ENCODE results near the gene IL1R2. TPM values are rescaled to one million over a fixed set of nuclear protein-coding genes. Genes with fewer than 3 reads are reported as not detected.

IL1R2 gene
- total and polyA plus RNA-seq, 2 of the 8 experiments (the other 6 are each of a cell fraction or from before 2014, with no cell fraction given) = 0.06 TPM; not detected in 1

GRCh38 chr2:101983486-101983885, 8.3 kb upstream of the IL1R2 start:
- Histone ChIP-seq H3K9ac (replicated peaks in 1 of 4; ENCODE audit: extremely low read depth in 1 of 4, low read depth in 3 of 4, low read length in 3 of 4) (no peak overlapping the region), H4K91ac (replicated peaks; ENCODE audit: insufficient read length, low read length) (no peak overlapping the region)
- POLR2A ChIA-PET (ENCODE audit: partially characterized antibody) = no interaction called here

More at GRCh38 chr2:101983486-101983885, 8.3 kb upstream of the IL1R2 start:
- no peak overlapping the region for H3K4me3 ChIP-seq (ENCODE audit: extremely low read depth in 1 of 4, insufficient read depth in 2 of 4, low read depth in 3 of 4, low read length in 4 of 4)
- no peak for TF ChIP-seq PHF8 (conservative IDR thresholded peaks at IDR 0.05; ENCODE audit: low read depth, low read length)
- TF ChIP-seq SRF (IDR thresholded peaks at IDR 0.05; ENCODE audit: low read depth, low read length) = no peak
- TF ChIP-seq E2F6 (IDR thresholded peaks at IDR 0.05) = no peak
- no peak for TF ChIP-seq EGR1 (IDR thresholded peaks at IDR 0.05; ENCODE audit: borderline replicate concordance, low read depth, low read length)
- no peak for TF ChIP-seq HDAC2 (IDR thresholded peaks at IDR 0.05; ENCODE audit: borderline replicate concordance in 1 of 2, low read depth in 2 of 2, low read length in 2 of 2)
- no peak for TF ChIP-seq RBBP5 (IDR thresholded peaks at IDR 0.05; ENCODE audit: borderline replicate concordance, low read depth, low read length)
- no peak for TF ChIP-seq KDM5A (IDR thresholded peaks at IDR 0.05; ENCODE audit: low read length)
- TF ChIP-seq BACH1 (IDR thresholded peaks at IDR 0.05; ENCODE audit: low read length) = no peak
- TF ChIP-seq ATF3 (IDR thresholded peaks at IDR 0.05; ENCODE audit: insufficient read depth, low read depth, low read length) = no peak
- no peak for TF ChIP-seq HDAC6 (IDR thresholded peaks at IDR 0.05; ENCODE audit: low read depth, low read length)
- no peak overlapping the region for H4K8ac ChIP-seq (ENCODE audit: extremely low read depth, insufficient read depth, low read length)
- H4K20me1 ChIP-seq (replicated peaks in 1 of 2; ENCODE audit: control insufficient read depth in 1 of 2, insufficient read depth in 2 of 2, low read length in 2 of 2) = no peaks in the 10 kb centered on the region
- DNase-seq (ENCODE audit: low read depth in 1 of 2, low spot score in 2 of 2) (no peak), FAIRE-seq (no peak)
- no peak overlapping the region for H2BK5ac ChIP-seq (ENCODE audit: low read depth, low read length)
- no peak overlapping the region for H2BK15ac ChIP-seq (ENCODE audit: low read length)
- H3K23ac ChIP-seq (ENCODE audit: insufficient read length) = no peak overlapping the region
- 80% methylated on average over 8 of the region's 8 CpGs; no CpG with 5 or more reads in 1 of the 2 experiments for WGBS, 2 experiments (ENCODE audit: extremely low coverage in 1 of 2, insufficient coverage in 1 of 2, insufficient read length in 1 of 2, insufficient replicate concordance in 2 of 2, low coverage in 1 of 2, low lambda C conversion rate in 2 of 2, missing lambda C conversion rate in 1 of 2)
- H3K4ac ChIP-seq (replicated peaks; ENCODE audit: insufficient read length, low read depth, low read length) = no peak overlapping the region
- H2BK120ac ChIP-seq (replicated peaks; ENCODE audit: low read depth, low read length) = no peak overlapping the region
- no peaks in the 10 kb centered on the region for H3K36me3 ChIP-seq (ENCODE audit: control insufficient read depth in 2 of 4, insufficient read depth in 4 of 4, low read length in 3 of 4)
- no peaks in the 10 kb centered on the region for H3K23me2 ChIP-seq (ENCODE audit: low read depth, low read length)
- H2AFZ ChIP-seq (ENCODE audit: low read length) = no peak overlapping the region
- H3K14ac ChIP-seq (ENCODE audit: insufficient read length) = no peak overlapping the region
- H3K9me3 ChIP-seq (ENCODE audit: insufficient read depth in 2 of 2, low read depth in 1 of 2, low read length in 1 of 2) = no peaks in the 10 kb centered on the region
- H3K79me2 ChIP-seq (ENCODE audit: control insufficient read depth in 1 of 2, insufficient read depth in 2 of 2, low read length in 2 of 2) = no peaks in the 10 kb centered on the region
- H4K5ac ChIP-seq (ENCODE audit: insufficient read length, low read depth, low read length) = no peak overlapping the region
- H2AK5ac ChIP-seq (ENCODE audit: low read depth, low read length) = no peak overlapping the region
- H2BK12ac ChIP-seq (ENCODE audit: low read depth, low read length) = no peak overlapping the region
- no peaks in the 10 kb centered on the region for H3K79me1 ChIP-seq (ENCODE audit: low read depth, low read length)
- CTCF ChIA-PET (ENCODE audit: partially characterized antibody) = interaction anchor here (1.6 kb wide), 1 partner anchor 99 kb away, joined by 5 read pairs; no protein-coding TSS in a partner anchor
- H3K18ac ChIP-seq (ENCODE audit: extremely low read depth, low read length) = no peak overlapping the region
- H2BK20ac ChIP-seq (ENCODE audit: low read length) = no peak overlapping the region
- H3K4me1 ChIP-seq (replicated peaks in 1 of 4; ENCODE audit: control insufficient read depth in 3 of 4, insufficient read depth in 4 of 4, low read length in 3 of 4) = peaks cover 0 to 6% (median 0%) of the 10 kb centered on the region in 4 experiments; a peak in 3 of 7 replicates
- no peaks in the 10 kb centered on the region for H3K27me3 ChIP-seq (replicated peaks in 1 of 4; ENCODE audit: control insufficient read depth in 3 of 4, extremely low read depth in 1 of 4, insufficient read depth in 3 of 4, low read length in 3 of 4)
- no peak overlapping the region for H3K56ac ChIP-seq (replicated peaks; ENCODE audit: insufficient read length, low read depth, low read length)
- no peak overlapping the region for H3K4me2 ChIP-seq (ENCODE audit: insufficient read depth in 1 of 2, low read depth in 2 of 2, low read length in 2 of 2)
- H3K27ac ChIP-seq (ENCODE audit: low read depth, low read length) = no peak overlapping the region
